Dermis blood vessel endothelial cell (primary cell): Measurements from ENCODE around the gene HNRNPM. TPM values are rescaled to one million over a fixed set of nuclear protein-coding genes. Genes with fewer than 3 reads are reported as not detected.
"Not testable (repeated sequence)": the region's sequence is repeated elsewhere in the genome, so short reads cannot be mapped to it uniquely, and the experiment has no call there.

Source experiments
- DNase-seq: peaks from one replicate; pipeline ENCODE4 v3.0.0; 2010
- total RNA-seq: library from RNA; depleted of rRNA; stranded (reverse); fragments of >200 nt; gene quantifications from 2 replicates; pipeline ENCODE4 v1.2.3, GENCODE V29; 2014

Gene HNRNPM
- total RNA-seq, 1 donor from 2014 or later, result 58.7 TPM

DNA sequence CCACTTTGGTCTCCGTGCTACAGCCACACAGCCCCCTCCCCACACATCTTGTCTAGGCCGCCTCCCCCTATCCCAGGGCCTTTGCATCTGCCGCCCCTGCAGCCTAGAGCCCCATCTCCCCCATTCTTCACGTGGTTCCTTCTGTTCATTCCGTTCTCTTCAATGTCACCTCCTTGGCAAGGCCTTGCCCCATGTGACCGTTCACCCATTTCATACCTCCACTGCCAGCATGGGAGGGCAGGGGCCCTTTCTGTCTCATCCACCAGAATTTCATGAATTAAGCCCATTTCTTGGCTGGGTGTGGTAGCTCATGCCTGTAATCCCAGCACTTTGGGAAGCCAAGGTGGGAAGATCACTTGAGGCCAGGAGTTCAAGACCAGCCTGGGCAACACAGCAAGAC is 15.7 kb upstream of the HNRNPM start:
- no peak for DNase-seq

DNA sequence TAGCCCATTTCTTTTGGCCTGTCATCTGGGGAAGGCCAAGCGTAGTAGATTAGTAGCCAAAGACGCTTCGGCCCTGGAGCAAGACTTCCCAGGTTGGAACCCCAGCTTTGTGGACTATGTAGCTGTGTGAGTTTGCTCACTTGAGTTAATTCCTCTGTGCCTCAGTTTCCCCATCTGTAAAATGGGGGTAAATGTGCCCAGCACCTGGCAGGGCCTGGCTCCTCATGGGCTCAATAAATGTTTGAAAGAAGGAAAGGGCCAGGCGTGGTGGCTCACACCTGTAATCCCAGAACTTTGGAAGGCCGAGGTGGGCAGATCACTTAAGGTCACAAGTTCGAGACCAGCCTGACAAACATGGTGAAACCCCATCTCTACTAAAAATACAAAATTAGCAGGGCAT is 14.9 kb upstream of the HNRNPM start:
- no peak for DNase-seq

DNA sequence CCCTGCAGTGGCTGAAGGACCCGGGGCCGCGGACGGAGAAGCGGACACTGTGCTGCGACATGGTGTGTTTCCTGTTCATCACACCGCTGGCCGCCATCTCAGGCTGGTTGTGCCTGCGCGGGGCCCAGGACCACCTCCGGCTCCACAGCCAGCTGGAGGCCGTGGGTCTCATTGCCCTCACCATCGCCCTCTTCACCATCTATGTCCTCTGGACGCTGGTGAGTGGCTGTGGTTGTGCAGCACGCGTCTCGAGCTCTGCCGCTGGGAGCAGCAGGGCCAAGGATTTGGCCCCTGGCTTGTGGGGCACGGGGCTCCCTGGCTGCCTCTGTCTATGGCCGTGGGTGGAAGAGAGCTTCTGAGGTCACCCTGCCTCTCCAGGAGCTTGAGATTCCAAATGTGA is 14.1 kb upstream of the HNRNPM start:
- DNase-seq, result no peak

DNA sequence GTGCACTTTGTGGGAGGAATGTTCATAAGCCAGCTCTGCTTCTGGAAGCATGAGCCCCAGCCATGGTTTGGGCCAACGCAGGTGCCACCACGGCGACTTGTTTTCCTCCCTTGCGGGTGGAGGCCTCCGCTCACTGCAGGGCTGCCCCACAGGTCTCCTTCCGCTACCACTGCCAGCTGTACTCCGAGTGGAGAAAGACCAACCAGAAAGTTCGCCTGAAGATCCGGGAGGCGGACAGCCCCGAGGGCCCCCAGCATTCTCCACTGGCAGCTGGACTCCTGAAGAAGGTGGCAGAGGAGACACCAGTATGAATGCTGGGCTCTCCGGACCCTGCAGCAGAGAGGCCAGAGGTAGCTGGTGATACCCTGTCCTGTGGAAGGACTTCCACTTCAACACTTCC is 6.5 kb upstream of the HNRNPM start:
- DNase-seq, result no peak

DNA sequence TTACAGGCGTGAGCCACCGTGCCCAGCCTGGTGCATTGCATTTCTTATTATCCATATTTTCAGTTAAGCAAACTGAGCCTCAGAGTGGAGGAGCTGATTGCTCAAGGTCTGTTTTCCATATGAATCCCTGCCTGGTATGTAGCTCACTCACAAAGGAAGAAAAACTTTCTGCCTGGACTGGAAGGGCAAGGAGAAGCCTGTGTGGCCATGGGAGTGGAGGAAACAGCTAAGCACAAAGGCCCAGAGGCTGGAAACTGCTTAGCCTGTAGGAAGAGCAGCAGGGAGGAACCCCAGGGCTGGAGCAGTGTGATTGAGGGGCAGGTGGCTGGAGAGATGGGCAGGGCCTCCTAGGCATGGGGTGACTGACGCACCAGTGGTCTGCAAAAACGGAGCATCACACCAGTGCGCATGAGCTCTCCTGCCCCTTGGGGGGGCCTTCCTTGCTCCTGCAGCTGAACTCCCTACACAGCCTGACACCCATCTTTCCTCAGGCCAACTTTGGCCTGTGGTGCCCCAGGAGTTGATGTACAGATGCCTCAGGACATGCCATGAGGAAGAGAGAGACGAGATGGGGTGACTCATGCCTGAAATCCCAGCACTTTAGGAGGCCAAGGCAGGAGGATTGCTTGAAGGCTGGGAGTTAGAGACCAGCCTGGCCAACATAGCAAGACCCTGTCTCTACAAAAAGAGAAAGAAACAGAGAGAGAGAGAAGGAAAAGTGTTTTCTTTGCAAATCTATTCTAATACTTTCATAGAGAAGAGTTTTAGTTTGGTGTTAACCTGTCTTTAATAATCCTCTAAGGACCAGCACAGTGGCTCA is 2.8 kb upstream of the HNRNPM start:
- no peak for DNase-seq

DNA sequence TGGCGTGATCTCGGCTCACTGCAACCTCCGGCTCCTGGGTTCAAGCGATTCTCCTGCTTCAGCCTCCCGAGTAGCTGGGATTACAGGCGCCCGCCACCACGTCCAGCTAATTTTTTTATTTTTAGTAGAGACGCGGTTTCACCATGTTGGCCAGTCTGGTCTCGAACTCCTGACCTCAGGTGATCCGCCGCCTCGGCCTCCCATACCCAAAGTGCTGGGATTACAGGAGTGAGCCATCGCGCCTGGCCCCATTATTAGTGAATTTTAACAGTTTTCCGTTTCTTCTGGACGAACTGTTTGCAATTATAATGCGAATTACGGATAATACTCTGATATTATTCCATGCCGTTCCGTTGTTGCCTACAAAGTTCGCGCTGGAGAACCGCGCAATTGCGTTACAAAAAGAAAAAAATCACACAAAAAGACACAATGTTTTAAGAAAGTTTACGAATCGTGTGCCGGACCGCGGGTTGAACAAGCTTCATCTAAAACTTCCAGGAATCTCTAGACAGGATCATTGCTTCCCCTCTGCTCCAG is 567 bp upstream of the HNRNPM start:
- not testable (repeated sequence) for DNase-seq

DNA sequence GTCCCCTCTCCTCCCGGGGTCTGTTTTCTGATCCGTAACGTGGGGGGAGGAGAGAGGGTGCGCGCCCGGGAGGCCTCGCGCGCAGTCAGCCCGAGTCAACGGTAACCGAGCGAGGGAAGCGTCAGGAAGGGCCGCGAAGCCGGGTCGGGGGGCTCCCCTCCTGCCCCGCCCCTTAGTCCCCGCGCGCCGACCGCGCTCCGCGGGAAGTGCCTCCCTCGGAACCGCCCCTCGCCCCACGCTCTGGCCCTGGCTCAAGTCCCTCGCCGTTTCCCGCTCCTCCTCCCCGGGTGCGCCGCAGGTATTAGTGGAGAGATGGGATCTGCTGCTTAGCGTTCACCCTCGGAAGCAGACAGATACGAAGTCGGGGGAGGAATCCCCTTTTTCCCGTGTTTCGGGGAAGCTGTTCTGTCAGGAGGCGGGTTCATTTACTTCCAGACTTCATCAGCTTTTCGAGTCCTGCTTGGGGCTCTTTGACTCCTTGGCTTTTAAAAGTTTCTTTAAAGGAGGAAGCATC is 770 bp downstream of the HNRNPM start:
- peak; percentile 70 for DNase-seq

DNA sequence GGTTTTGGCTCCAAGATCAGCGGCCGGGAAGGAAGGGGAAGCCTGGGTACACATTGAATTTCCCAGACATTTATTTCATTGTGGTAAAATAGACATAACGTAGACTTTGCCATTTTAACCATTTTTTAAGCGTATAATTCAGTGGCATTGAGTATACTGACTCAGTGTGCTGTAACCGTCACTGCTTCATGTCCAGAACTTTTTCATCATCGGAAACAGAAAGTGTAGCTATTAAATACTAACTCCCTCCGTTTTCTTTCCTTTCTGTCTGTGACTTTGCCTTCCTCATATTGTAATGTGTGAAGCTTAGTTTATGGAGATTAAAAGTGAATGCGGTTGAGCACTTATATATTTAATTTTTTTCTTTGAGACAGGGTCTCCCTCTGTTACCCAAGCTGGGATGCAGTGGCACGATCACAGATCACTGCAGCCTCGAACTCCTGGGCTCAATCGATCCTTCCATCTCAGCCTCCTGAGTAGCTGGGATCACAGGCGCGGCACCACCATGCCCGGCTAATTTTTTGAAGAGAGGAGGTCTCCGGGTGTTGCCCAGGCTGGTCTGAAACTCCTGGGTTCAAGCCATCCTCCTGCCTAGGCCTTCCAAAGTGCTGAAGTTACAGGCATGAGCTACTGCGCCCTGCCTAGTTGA is 1.4 kb downstream of the HNRNPM start:
- DNase-seq, result no peak

DNA sequence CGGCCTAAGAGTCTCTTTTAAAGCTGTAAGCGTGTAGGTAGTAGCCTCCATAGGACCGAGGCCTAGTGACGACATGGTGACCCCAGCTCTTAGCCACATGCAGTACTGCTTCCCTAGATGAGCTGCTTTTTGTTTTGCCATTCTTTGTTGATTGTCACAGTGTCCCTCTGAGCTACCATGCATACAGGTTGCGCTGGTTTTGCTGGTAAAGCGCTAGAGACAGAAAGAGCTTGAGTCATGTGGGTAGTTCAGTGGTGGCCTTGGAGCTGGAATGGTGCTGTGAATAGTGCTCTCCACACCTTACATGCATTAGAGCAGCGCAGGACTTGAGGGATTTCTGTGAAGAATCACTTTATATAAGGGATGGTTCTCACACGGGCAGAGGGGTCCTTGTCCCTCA is 5.1 kb downstream of the HNRNPM start:
- no peak for DNase-seq

DNA sequence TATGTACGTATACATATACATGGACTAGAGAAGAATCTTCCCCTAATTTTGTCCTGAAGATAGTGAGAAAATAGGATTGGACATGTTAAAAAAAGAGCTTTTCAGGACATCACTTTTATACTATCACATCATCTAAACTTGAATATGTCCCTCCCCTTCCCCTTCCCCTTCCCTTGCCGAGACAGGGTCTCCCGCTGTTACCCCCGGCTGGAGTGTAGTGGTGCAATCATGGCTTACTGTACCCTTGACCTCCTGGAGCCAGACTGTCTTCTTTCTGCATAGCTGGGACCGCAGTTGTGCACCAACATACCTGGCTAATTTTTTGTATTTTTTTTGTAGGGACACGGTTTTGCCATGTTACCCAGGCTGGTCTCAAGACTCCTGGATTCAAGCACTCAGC is 6.6 kb downstream of the HNRNPM start:
- DNase-seq, result no peak

DNA sequence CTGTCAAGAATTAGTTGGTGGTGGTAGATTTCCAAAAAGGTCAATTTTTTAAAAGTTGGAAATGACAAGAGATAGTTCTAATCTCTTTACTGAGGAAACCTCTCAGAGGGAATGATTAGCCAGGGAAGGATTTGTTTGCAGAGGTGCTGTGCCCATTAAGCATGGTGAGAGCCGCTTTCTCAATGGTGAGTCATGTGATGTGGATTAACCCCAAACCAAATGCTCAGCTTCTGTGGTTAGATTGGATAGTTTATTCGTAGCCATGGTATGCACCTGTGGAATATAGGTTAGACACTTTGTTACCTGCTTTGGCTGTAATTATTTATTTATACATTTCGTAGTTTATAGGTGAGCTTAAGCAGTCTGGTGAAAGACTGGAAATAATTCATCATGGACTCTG is 7.1 kb downstream of the HNRNPM start:
- peak; percentile 20 for DNase-seq

DNA sequence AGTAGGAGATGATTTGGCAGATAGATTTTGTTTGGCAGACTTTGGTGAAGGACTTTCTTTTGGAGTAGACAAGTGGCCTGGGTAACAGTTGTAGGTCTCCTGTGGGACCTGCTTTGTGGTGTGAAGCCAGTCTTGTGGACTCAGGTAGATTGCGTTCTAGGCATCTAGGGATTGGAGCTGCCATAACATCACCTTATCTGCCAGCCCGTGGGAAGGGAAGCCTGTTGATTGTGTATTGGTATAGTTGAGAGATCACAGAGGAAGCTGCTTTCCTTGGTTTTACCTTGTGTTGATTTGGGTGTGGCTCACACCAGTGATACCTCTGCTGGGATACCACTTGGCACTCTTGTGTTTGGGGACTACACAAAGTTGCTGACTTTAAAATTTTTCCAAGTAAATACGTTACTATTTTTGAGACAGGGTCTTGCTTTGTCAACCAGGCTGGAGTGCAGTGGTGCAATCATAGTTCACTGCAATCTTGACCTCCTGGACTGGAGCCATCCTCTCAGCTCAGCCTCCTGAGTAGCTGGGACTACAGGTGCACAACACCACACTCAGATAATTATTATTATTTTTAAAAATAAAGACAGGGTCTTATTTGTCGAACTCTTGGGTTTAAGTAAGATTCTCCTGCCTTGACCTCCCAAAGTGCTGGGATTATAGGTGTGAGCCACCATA is 7.8 kb downstream of the HNRNPM start:
- no peak for DNase-seq

DNA sequence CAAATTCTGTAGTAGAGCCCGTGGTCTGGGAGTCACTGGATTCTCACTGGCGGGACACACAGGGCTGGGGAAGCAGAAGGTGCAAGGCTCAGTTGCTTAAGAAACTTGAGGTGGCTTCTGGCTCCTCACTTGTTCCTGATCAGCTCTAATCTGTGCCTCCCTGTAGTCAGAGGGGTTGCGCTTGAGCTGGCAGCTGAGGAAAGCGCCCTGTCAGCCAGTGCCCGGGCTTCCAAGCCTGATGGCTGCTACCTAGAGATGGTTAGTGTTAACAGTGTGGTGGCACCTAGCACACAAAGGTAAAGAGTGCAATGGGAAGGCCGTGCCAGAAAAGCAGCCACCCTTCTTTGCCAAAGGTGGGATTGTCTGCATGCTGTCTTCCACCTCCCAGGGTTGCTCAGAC is 8.8 kb downstream of the HNRNPM start:
- DNase-seq, result no peak

DNA sequence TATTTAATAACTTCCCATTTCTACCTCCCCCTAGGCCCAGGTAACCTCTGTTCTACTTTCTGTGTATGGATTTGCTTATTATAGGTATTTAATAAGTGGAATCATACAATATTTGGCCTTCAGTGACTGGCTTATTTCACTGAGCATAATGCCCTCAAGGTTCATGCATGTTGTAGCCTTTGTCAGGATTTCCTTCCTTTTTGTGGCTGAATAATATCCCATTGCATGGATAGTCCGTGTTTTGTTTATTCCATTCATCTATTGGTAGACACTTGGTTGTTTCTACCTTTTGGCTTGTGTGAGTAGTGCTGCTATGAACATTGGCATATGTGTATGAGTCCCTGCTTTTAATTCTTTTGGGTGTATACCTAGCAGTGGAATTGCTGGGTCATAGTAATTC is 9.4 kb downstream of the HNRNPM start:
- peak; percentile 40 for DNase-seq

DNA sequence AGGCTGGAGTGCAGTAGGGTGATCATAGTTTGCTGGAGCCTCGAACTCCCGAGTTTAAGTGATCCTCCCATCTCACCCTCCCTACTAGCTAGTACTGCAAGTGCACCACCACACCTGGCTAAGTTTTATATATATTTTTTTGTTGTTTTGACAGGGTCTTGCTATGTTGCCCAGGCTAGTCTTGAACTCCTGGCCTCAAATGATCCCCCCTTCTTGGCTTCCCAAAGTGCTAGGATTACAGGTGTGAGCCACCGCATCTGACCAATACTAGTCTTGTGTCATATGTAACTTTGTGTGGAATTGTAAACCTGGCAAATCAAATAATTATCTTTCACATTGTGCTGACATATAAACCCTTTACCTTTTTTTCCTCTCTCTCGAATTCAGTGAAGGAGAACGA is 10.2 kb downstream of the HNRNPM start:
- DNase-seq, result no peak

DNA sequence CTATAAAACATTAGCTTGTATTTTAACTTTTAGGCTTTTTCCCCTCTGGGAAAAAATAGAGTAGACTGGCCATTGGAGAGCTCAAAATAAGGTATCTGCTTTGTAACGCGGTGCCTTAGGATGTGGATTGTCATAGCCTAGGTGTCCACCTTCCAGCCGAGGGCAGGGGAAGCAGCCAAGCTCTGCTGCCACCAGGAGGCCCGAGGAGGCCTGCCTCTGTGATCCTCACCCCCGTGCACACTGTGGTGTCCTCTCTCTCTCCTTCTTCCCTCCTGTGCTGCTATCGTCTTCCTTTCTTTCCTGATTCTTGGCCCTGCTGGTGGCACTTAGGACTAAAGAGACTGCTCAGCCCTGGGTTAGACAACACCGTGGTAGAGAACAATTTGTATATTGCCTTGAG is 11.3 kb downstream of the HNRNPM start:
- DNase-seq, result peak; percentile 26

DNA sequence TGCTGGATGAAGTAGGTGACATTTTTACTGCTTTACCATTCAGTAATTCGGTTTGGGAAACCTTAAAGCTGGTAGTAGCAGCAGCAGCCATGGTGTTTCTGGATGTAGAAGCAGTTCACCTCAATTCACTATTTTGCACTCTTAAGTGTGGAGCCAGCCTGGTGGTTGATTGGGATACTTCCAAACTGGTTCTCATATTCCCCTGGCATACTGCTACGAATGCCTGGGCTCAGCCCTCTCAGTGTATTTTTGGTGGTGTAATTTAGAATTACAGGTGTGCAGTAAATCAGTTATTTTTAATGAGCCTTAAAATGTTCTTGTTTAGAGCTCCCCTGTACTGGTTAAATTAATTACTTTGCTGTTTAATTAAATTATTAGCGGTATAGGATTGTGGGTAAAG is 12.4 kb downstream of the HNRNPM start:
- no peak for DNase-seq

DNA sequence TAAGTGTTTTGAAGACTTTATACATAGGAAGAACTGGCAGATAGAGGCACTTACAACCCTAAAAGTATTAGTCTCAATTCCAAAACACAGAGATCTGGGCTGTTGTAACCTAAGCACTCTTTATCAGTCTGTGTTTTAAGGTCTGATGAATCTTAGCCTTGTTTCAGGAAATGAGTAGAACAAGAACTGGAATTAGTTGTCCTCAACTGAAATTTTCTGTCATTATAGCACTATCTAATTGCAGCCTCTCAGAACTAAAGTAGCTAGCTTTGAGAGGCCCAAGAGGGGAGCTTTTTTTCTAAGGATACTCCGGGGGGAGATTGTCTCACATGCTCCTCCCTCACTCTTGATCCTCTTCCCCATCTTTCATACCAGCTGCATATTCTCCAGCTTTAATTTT is 13.1 kb downstream of the HNRNPM start:
- DNase-seq, result no peak

DNA sequence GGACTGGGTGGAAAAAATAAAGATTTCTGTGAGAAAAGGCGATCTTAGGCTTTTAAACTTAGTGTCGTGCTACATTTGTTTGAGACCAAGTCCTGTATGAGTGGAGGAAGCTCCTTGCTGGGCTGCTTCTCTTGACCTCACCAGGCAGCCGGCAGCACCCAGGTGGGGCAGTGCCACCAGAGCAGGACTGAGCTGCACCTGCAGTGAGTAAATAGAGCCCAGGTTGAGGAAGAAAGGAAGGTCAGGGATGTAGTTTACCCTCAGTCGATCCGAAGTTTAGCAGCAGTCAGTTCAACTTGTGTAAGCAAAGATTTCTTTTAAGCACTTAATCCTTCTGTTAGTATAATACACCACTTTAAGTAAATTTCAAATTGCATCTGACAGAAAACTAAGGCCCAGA is 13.6 kb downstream of the HNRNPM start:
- DNase-seq, result no peak

DNA sequence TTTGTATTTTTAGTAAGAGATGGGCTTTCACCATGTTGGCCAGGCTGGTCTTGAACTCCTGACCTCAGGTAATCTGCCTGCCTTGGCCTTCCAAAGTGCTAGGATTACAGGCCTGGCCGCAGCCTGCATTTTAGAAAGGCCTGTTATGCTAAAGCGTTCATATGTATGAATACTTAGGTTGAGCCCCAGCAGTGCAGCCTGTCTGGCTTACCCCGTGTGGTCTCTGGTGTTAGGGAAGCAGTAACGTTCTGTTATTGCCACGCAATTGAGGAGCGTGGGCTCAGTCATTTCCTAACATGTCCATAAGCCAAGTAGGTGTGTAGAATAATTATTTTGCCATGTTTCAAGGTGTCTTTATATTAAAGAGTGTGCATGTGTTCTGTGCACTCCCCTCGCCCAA is 14.3 kb downstream of the HNRNPM start:
- DNase-seq, result peak; percentile 12

DNA sequence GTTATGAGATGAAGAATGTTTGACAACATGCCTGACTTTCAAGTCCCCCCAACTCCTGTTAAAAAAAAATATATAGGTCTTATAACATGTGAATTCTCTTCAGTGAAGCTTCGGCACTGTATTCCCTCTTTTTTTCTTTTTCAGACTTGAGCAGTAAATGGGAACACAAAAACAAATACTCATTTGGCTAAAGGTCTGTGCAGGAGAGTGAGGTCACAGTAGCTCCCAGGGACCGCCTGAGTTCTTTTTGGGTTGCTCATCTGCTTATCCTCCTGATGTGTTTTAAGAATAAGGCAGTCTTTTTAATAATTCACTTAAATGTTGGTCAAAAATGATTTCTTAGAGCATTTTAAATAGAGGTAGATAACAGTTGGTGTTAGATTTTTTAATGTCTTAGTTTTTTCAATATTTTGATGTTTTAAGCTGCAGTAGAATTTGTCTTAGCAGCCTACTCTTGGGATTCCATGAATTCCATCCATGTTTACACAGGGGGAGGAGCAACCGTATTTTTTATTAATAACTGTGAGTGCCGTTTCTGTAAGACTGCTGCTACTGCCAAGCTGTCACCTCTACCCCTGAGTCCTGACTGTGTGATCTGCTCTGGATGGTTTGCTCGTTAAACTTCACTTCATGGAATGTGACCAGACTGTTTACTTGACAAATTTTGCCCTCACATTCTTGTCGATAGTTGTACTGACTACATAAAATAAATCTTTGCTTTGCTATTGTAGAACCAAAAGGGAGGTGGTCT is 14.9 kb downstream of the HNRNPM start:
- DNase-seq, result peak; percentile 46

DNA sequence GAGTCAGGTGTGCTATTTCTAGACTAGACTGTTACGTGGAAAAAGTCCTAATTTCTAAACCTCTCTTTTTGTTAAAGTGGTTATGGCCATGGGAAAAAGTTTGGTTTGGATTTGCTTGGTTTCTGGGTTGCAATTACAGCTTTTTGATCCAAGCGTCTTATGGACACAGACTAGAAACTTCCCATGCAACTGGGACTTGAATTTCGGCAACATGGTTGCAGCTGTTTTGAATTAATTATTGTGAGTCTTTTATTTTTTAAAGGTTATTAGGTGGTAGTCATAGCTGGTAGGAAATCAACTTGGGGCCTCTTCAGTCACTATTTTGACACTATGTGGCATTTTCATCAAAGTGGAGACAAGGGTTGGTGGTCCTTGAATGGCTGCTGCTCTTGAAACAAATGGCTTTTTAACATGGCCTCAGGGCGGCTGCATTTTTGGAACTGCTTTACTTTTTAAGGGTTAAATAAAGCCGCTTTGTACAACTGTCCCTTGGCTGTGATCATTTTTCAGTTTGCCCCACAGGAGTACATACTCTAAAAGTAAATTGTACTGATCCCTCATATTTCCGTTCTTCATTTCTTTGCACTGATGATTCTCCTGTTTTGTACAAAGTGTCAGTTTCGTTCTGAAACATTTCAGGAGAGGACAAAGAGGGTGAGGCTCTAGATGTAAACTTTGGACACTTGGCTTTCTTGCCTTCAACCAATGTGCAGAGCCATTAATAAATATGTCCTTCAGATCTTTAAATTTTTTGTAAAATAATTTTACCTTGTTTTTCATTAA is 15.9 kb downstream of the HNRNPM start:
- no peak for DNase-seq
